DLD1 (cell line): ENCODE measurements around the gene AZU1.

Experiments
- in situ Hi-C: cut with HindIII; loops from 2 replicates; pipeline ENCODE4 v1.10.0; 2017; ENCODE audit warnings: low sequenced_read_pairs

The AZU1 gene

GRCh38 chr19:827710-828321, at the start of gene AZU1:
Gene AZU1, plus strand, starts transcription at chr19:827837. Its CDS starts 10 bp downstream, at chr19:827847.
- in situ Hi-C loops, result no loop called here

DNA sequence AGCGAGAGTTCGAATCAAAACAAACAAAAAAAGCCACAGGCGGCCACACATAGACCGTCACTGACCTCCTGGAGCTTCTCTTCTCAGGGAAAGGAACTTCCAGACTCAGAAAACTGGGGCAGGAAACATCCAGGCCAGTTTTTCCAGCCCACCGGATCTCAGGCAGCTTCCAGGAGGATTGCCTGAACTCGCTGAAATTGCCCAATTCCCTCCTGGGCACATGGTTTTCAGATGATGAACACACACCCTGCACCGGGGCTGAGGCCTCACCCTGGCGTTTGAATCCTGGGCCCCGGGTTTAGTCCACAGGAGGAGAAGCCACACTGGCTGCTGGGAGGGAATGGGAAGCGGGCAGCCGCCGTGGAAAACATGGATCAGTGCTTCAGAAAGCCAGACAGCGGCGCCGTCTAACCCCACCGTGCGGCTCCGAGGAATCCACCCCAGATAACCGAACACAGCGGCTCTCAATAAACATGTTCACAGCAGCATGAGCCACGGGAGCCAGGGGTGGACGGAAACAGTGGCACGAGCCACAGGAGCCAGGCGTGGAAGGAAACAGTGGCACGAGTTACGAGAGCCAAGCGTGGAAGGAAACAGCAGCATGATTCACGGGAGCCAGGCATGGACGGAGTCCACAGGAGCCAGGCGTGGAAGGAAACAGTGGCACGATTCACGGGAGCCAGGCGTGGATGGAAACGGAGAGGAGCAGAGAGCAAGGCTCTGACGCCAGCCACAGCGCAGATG, 48.6 kb upstream of the AZU1 start:
- in situ Hi-C loops, result no loop called here

GRCh38 chr19:780935-781334, 46.7 kb upstream of the AZU1 start:
- in situ Hi-C loops, result no loop called here

- in situ Hi-C loops, result no loop called here
Observed at GRCh38 chr19:781800-782184, 45.8 kb upstream of the AZU1 start.

GRCh38 chr19:782185-782877, 45.3 kb upstream of the AZU1 start:
- in situ Hi-C loops, result no loop called here

DNA sequence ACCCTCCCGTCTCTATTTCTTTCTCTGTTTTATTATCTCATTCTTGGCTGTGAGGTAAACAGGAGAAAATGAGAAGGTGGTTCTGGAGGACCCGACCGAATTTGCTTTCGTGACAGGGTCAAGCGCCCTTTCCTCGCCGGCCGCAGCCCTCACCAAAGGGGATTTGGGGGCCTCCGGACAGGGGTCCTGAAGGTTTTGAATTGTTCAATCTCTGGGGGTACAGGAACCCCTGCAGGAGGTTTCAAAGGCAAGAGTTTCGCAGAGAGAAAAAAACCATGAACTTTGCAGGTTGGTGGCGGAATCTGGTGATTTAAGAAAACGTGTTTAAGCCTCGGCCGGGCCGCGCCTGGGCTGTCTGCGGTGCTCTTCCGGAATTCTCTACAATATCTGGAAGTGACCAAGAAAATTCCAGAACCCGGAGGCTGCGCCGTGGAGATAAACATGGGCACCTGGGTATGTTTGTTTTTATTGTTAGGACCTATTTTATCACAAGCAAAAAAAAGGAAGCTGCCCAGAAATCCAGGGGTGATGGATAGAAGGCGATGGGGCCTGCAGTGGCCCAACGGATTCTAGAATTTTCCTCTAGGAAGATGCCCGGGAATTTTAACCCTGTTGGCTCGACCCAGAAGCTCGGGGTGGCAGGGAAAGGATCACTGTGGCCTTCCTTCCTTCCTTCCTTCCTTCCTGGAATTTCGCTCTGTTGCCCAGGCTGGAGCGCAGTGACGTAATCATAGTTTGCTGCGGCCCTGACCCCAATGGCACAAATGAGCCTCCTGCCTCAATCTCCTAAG, 44.6 kb upstream of the AZU1 start:
- in situ Hi-C loops, result no loop called here

GRCh38 chr19:784541-784940, 43.1 kb upstream of the AZU1 start:
- in situ Hi-C loops, result no loop called here

DNA sequence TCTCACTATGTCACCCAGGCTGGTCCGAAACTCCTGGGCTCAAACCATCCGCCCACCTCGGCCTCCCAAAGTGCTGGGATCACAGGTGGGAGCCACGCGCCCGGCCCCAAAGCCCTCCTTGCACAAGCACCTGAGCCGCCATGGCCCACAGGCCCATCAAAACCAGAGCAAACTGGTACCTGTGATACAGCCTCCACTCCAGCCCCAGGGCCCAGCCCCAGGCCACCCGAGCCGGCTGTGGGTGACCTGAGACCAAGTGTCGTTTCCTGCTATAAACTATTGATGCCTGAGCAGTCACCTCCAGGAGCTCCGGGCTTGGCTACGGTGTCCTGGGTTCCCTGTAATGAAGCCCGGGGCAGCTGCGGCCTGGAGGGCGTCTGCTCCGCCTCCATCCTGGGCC, 40.1 kb upstream of the AZU1 start:
- in situ Hi-C loops, result no loop called here

- in situ Hi-C loops, result no loop called here
Observed at GRCh38 chr19:788686-788982, 39.0 kb upstream of the AZU1 start.

DNA sequence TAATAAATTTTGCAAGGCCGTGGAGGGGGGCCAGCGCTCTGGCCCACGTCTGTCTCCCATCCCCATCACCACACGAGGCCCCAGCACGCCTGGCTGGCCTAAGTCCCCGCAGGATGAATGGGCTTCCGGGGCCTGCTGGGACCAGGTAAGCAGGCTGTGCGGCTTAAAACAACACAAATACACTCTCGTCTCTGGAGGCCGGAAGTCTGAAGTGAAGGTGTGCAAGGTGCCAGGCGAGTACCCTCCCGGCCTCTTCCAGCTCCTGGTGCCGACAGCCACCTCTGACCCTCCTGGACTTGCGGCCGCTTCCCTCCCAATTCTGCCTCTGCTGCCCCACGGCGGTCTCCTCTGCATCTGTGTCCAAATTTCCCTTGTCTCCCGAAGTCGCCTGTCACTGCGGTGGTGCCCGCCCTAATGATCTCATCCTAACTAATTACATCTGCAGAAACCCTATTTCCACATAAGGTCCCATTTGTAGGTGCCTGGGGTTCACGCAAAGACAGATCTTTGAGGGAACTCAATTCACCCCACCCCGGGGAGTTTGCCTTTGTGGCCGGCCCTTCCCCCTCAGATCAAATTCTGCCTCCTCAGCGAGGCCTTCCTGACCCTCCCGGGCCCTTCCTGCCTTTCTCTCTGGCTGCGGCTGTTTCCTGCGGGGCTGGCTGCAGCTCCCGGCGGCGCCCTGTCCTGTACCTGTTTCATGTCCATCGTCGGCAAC, 38.5 kb upstream of the AZU1 start:
- in situ Hi-C loops, result no loop called here

DNA sequence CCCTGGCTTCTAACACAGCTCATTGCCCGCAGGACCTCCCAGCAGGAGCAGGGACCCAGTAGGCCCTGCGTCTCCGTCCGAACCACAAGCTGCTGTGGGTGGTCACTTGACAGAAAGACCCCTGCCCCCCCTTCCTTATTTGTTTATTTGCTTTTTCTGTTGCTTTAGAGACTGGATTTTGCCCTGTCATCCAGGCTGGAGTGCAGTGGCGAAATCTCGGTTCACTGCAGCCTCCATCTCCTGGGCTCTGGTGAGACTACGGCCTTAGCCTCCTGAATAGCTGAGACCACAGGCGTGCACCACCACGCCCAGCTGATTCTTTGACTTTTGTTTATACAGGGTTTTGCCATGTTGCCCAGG, 38.0 kb upstream of the AZU1 start:
- in situ Hi-C loops, result no loop called here

- in situ Hi-C loops, result no loop called here
Observed at GRCh38 chr19:791007-791566, 36.5 kb upstream of the AZU1 start.

DNA sequence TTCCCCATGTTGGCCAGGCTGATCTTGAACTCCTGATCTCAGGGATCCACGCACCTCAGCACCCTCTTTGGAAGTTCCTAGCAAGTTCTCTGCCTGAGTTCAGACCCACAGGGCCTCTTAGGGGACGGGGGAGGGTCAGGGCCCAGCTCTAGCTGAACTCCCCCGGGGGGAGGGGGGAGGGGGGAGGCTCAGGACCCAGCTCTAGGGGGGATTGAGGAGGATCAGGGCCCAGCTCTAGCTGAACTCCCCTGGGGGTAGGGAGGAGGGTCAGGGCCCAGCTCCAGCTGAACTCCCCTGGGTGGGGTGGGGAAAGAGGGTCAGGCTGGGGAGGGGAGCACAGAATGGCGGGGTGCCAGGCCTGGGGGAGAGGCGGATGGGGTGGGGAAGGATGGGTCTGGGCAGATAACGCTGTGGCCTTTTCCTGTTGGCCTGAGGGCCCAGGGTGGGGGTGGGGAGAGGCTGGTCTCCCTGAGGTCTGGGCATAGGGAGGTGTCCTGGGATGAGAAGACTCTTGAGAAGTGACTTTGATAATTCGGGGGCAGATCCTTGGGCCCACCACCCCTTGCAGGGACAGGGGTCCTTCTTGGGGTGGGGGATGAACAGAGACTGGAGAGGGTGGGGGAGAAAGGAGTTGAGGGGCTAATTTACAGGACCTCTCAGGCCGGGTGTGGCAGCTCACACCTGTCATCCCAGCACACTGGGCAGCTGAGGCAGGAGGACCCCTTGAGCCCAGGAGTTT, 35.9 kb upstream of the AZU1 start:
- in situ Hi-C loops, result no loop called here

DNA sequence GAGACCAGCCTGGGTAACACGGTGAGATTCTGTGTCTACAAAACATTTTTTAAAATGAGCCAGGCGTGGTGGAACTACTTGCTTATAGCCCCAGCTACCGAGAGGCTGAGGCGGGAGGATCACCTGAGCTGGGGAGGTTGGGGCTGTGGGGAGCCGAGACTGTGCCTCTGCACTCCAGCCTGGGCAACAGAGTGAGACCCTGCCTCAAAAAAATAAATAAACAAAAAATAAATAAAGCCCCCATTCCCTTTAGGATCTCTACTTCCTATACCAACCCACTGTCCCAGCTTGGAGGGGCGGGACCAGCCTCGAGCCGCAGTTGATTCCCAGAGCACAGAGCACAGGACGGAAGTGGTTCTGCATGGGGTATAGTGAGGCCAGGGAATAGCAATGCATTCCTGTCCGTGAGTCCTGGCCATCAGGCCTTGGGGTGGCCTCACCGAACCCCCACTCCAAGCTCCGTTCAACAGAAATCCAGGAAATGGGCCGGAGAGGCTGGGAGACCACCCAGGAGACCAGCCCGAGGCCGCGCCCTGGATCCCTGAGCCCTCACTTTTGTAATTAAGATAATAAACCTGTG, 35.2 kb upstream of the AZU1 start:
- in situ Hi-C loops, result no loop called here

- in situ Hi-C loops, result no loop called here
Observed at GRCh38 chr19:793806-794205, 33.8 kb upstream of the AZU1 start.

DNA sequence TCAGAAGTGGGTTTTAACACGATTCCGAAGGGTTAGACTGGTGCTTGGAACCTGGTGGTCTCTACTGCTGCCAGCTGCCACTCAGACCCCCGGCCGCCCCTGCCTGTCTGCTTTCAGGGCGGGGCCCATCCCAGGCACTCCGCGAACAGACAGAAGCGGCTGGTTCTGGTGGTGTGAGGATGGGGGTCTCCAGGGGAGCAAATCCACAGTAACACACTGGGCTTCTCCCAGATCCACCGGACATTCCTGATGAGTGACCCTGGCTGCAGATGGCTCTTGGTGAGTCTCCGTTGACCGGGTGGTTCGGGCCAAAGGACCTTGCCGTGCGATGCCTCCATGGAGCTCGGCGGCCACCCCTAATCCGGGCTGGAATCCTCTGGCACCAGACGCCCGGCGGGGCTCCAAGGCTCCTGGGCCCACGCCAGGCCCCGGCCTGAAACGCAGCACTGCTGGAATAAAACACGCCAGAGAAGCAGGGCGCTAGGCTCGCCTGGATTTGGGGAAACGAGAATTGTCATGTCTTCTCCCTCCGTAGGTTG, 32.5 kb upstream of the AZU1 start:
- in situ Hi-C loops, result no loop called here

DNA sequence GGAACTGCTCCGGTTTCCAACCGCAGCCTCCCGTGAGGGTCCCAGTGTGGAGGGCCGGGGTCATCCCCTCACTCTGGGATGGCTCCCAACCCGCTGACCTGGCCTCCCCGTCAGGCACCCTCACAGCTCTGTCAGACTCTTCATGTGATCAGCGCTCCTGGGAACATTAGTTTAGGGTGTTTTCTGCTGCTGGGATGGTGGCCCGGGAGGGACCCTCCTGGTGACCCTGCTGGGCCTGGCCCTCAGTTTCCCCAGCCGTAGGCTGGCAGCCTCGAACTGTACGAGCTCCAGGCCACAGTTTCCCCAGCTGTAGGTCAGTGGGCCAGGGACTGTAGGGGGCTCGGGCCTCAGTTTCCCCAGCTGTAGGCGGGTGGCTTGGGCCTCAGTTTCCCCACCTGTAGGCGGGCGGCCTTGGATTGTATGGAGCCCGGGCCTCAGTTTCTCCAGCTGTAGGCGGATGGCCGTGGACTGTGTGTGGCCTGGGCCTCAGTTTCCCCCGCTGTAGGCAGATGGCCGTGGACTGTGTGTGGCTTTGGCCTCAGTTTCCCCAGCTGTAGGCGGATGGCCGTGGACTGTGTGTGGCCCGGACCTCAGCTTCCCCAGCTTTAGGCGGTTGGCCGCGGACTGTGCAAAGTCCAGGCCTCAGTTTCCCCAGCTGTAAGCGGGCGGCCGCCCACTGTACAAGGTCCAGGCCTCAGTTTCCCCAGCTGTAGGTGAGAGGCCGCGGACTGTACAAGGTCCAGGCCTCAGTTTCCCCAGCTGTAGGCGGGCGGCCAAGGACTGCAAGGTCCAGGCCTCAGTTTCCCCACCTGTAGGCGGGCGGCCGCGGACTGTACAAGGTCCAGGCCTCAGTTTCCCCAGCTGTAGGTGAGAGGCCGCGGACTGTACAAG, 31.7 kb upstream of the AZU1 start:
- in situ Hi-C loops, result no loop called here
